Measurements from ENCODE around the gene DNAJC11. TPM values are rescaled to one million over a fixed set of nuclear protein-coding genes. Genes with fewer than 3 reads are reported as not detected.

Gene DNAJC11
- polyA plus RNA-seq, 2 of the 4 experiments (the other 2 are of a cell fraction) = 35.7 to 48.5 TPM

- 96% methylated on average over 20 of the region's 20 CpGs for WGBS (ENCODE audit: missing lambda C conversion rate)
- no peak overlapping the region for H3K27ac ChIP-seq
- H3K4me2 ChIP-seq = no peak overlapping the region
- no peak overlapping the region for H3K4me3 ChIP-seq
- ChIA-PET CTCF (interaction anchor here (0.7 to 3.5 kb wide), 8 partner anchors 11 to 149 kb away, joined by 3 to 21 read pairs (median 4); partner anchors contain the start of genes NOL9 and TAS1R1), POLR2A (interaction anchor here (0.6 kb wide), 1 partner anchor 81 kb away, joined by 3 read pairs; the partner anchor contains the start of gene NOL9)
- no peaks in the 10 kb centered on the region for H3K9me3 ChIP-seq
- no peak for TF ChIP-seq ZFP36 (IDR thresholded peaks at IDR 0.05; ENCODE audit: borderline replicate concordance, partially characterized antibody)
- TF ChIP-seq EP300 (IDR thresholded peaks at IDR 0.05) = no peak
- TF ChIP-seq HES2 (IDR thresholded peaks at IDR 0.05) = no peak
- TF ChIP-seq ZNF302 (CRISPR knock-in tag; IDR thresholded peaks at IDR 0.05) = no peak
- no peak for TF ChIP-seq HOXB5 (CRISPR knock-in tag; IDR thresholded peaks at IDR 0.05)
- TF ChIP-seq HMGXB4 (CRISPR knock-in tag; IDR thresholded peaks at IDR 0.05; ENCODE audit: borderline replicate concordance) = no peak
- no peak for TF ChIP-seq HEYL (CRISPR knock-in tag; IDR thresholded peaks at IDR 0.05)
- no peak for TF ChIP-seq HOXA7 (CRISPR knock-in tag; IDR thresholded peaks at IDR 0.05)
- no peak for TF ChIP-seq TFCP2L1 (CRISPR knock-in tag; IDR thresholded peaks at IDR 0.05)
- no peak for TF ChIP-seq CHD4 (IDR thresholded peaks at IDR 0.05; ENCODE audit: borderline replicate concordance)
- FAIRE-seq = no peak
- no peak; a peak in 1 of 6 replicates for ATAC-seq
- DNase-seq (ENCODE audit: low read depth in 1 of 2, low spot score in 1 of 2) = no peak
- no peaks in the 10 kb centered on the region for H3K4me1 ChIP-seq
Measured at GRCh38 chr1:6635161-6635909, 66.3 kb downstream of the DNAJC11 start.

- no peak overlapping the region for H3K4me3 ChIP-seq
- CTCF ChIA-PET = interaction anchor here (0.6 to 3.5 kb wide), 10 partner anchors 11 to 148 kb away, joined by 3 to 21 read pairs (median 4); partner anchors contain the start of genes NOL9 and TAS1R1
- 92% methylated on average over 8 of the region's 29 CpGs for WGBS (ENCODE audit: missing lambda C conversion rate)
- TF ChIP-seq CTCF (IDR thresholded peaks at IDR 0.05) = peak; percentile 35; the same call in 2 of the 3 replicates
- no peak for TF ChIP-seq RNF2 (IDR thresholded peaks at IDR 0.05; ENCODE audit: borderline replicate concordance, low read depth)
- TF ChIP-seq CHD2 (IDR thresholded peaks at IDR 0.05; ENCODE audit: low read length, partially characterized antibody) = no peak
- TF ChIP-seq RAD21 (conservative IDR thresholded peaks at IDR 0.05 in 1 of 2, IDR thresholded peaks at IDR 0.05 in 1 of 2) = peak; percentile 39 to 42; a peak in 3 of 5 replicates
- TF ChIP-seq SMC3 (IDR thresholded peaks at IDR 0.05) = 0 out of 3 replicates have a peak, but pooled peaks have one; percentile 24
- H3K27ac ChIP-seq = no peak overlapping the region
- POLR2A ChIA-PET = interaction anchor here (0.6 kb wide), 1 partner anchor 80 kb away, joined by 3 read pairs; the partner anchor contains the start of gene NOL9
- peak; percentile 38 to 61 for DNase-seq (ENCODE audit: low read depth in 1 of 2, low spot score in 1 of 2)
- H3K9me3 ChIP-seq = no peaks in the 10 kb centered on the region
- H3K4me2 ChIP-seq = no peak overlapping the region
- H3K4me1 ChIP-seq = no peaks in the 10 kb centered on the region
- ATAC-seq = peak; percentile 77 to 86
- FAIRE-seq = no peak
Measured at GRCh38 chr1:6634371-6635052, 67.1 kb downstream of the DNAJC11 start.

All from A549 (cell line).